A375 (cell line): ENCODE data around the gene SLC22A31. TPM values are rescaled to one million over a fixed set of nuclear protein-coding genes. Genes with fewer than 3 reads are reported as not detected.

Source experiments
- total RNA-seq: library from RNA; depleted of rRNA; stranded (reverse); fragments of >200 nt; shearing (Covaris generic); gene quantifications from 2 replicates; pipeline ENCODE4 v1.2.3, GENCODE V29; 2014; rRNA removed

The SLC22A31 gene
- not detected in 2 replicates for total RNA-seq

DNA sequence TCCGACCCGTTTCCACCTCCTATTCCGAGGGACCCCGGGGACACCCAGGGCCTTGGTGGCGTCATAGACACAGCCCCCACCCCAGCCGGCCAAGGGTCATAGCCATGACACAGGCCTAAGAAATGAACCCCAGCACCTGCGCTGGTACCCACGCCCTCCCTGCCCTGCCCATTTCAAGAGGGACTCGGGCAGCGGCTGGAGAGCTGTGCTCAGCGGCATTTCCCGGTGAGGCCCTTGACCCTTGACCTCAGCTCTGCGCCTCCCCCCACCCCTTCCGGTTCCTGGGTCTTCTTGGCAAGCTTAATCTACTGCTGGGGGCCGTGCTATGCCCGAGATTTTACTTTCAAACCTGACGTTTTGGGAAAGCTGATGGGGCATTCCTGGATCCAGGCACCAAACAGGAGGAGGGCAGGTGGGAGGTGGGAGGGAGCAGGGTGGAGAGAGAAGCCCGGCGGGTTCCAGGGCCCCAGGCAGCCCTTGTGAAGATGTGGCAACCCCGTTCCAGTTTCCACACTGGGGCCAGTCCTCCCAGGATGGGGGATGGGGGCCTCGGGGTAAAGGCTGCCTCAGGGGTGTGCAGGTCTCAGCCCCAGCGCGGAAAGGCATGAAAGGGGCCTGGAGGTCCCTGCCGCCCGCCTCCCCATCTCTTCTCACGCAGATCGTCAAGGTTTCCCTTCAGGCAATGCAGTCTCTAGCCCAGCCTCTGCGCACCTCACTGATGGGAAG is at the start of gene SLC22A31:
Gene SLC22A31, minus strand, starts transcription at position 414 of the 726 bp plus-strand sequence. Its CDS starts 36 bp downstream, at position 378.

DNA sequence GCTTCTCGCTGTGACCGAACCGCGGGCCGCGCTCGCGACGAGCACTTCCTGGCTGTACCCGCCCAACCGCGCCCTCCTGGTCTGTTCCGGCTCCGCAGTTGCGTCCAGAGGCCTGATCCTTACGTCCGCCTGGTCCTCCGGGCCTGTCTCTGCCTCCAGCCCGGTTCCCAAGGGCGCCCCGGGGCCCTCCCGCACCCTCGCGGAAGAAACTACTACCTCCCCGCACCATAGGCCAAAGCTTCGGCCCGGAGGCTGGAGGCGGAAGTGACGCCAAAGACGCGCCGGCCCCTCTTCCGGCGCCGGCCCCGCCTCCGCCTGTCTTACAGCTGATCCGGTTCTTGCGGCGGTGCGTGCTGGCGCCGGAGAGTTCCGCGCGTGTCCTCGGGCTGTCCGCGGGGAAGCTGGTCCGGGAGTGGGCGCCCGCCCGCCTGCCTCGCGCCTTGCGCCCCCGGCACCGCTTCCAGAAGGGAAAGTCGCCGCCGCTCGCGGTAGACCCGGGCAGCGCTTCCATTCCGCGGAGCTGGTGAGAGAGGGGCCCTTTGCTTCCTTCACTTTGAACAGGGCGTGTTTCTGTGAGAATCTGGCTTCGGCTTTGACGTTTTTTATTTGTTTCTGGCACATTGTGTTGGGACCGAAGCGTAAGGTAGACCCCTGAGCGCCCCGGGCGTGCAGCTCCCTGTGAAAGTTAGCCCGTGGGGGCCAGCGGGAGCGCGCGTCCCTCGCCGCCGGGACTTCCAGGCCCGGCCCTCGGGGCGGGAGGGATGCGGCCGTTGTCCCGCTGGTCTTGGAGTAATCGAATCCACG is 17.3 kb upstream of the SLC22A31 start, which contains the start of gene ZNF778:
Gene ZNF778, plus strand, starts transcription at position 316 of the 804 bp plus-strand sequence. CDS start 3,425 bp downstream, outside the sequence.

DNA sequence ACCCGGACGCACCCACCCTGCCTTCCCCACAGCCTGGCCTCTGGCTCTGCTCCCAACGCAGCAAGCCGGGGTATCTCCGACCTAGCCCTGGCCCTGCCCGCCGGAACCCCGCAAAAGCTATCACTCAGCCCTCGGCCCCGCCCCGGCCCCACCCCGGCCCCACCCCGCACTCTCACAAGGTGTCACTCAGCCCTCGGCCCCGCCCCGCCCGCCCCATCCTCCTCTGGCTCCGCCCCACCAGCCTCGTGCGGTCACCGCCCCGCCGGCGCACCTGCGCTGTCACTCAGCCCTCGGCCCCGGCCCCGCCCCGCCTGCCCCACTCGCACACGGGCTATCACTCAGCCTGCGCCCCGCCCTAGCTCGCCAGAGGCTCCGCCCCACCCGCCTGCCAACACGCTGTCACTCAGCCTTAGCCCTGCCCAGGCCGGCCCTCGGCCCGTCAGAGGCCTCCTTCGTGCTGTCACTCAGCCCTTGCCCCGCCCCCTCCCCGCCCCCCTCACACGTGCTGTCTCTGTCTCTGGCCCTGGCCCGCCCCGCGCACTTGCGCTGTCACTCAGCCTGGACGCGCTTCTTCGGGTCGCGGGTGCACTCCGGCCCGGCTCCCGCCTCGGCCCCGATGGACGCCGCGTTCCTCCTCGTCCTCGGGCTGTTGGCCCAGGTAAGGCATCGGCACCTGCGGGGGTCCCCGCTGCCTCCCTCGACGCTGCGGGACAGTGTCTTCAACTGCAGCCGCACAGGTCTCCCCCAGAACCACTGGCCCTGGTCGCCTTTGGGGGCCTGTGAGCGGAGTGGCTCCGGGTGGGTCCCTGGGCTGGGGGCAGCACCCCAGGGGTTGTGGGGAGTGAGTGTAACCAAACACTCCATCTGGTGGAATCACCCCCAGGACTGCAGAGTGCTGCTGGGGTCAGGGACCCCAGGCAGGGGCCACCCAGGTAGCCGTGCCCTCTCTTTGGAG is 28.8 kb downstream of the SLC22A31 start, which contains the start of gene CDH15:
Gene CDH15, plus strand, starts transcription at position 533 of the 955 bp plus-strand sequence. Its CDS starts 84 bp downstream, at position 617.

Other genes with a start within 250 kb of the SLC22A31 start
- gene CBFA2T3, start 223.3 kb downstream of the SLC22A31 start, total RNA-seq, result not detected in 2 replicates
- gene ACSF3, start 106.7 kb downstream of the SLC22A31 start, total RNA-seq, result 35.7 and 43.8 TPM in 2 replicates
- 0.08 TPM in 1 of 2 replicates, not detected in the other for gene CDH15, start 28.8 kb downstream of the SLC22A31 start, total RNA-seq
- 29.6 and 37.0 TPM in 2 replicates for gene ZNF778, start 17.2 kb upstream of the SLC22A31 start, total RNA-seq